ENCODE data around the gene AMBP.

Gene AMBP

GRCh38 chr9:114119242-114120191, 41.4 kb upstream of the AMBP start:
- no peak for DNase-seq
- H3K36me3 ChIP-seq (replicated peaks) = no peaks in the 10 kb centered on the region
- no peak overlapping the region for H3K27ac ChIP-seq
- TF ChIP-seq CTCF (IDR thresholded peaks at IDR 0.05; ENCODE audit: low read depth, low read length, missing control alignments) = no peak
- H3K27me3 ChIP-seq (replicated peaks) = peaks cover 26% of the 10 kb centered on the region
- no peak overlapping the region for H3K4me3 ChIP-seq (ENCODE audit: low read depth, low read length)
- in situ Hi-C loops (cut with HindIII; ENCODE audit: low pct_ligation_motif_present, low sequenced_read_pairs) = no loop called here

- DNase-seq = no peak
Measured at GRCh38 chr9:114117996-114118830, 40.1 kb upstream of the AMBP start.

GRCh38 chr9:114117614-114117995, 39.5 kb upstream of the AMBP start:
- Histone ChIP-seq H3K36me3 (replicated peaks) (no peaks in the 10 kb centered on the region), H3K27ac (no peak overlapping the region), H3K4me3 (ENCODE audit: low read depth, low read length) (no peak overlapping the region), H3K27me3 (replicated peaks) (peaks cover 26% of the 10 kb centered on the region)
- in situ Hi-C loops (cut with HindIII; ENCODE audit: low pct_ligation_motif_present, low sequenced_read_pairs) = no loop called here
- no peak for TF ChIP-seq CTCF (IDR thresholded peaks at IDR 0.05; ENCODE audit: low read depth, low read length, missing control alignments)
- DNase-seq = no peak

More at GRCh38 chr9:114117996-114118830, 40.1 kb upstream of the AMBP start:
- no peaks in the 10 kb centered on the region for H3K36me3 ChIP-seq (replicated peaks)
- H3K27me3 ChIP-seq (replicated peaks) = peaks cover 26% of the 10 kb centered on the region
- TF ChIP-seq CTCF (IDR thresholded peaks at IDR 0.05; ENCODE audit: low read depth, low read length, missing control alignments) = no peak
- H3K27ac ChIP-seq = no peak overlapping the region
- no peak overlapping the region for H3K4me3 ChIP-seq (ENCODE audit: low read depth, low read length)
- in situ Hi-C loops (cut with HindIII; ENCODE audit: low pct_ligation_motif_present, low sequenced_read_pairs) = no loop called here

GRCh38 chr9:114116126-114116747, 38.1 kb upstream of the AMBP start:
- no peaks in the 10 kb centered on the region for H3K36me3 ChIP-seq (replicated peaks)
- no peak for TF ChIP-seq CTCF (IDR thresholded peaks at IDR 0.05; ENCODE audit: low read depth, low read length, missing control alignments)
- peaks cover 22% of the 10 kb centered on the region for H3K27me3 ChIP-seq (replicated peaks)
- no peak overlapping the region for H3K27ac ChIP-seq
- no peak for DNase-seq
- no peak overlapping the region for H3K4me3 ChIP-seq (ENCODE audit: low read depth, low read length)
- in situ Hi-C loops (cut with HindIII; ENCODE audit: low pct_ligation_motif_present, low sequenced_read_pairs) = no loop called here

- in situ Hi-C loops (cut with HindIII; ENCODE audit: low pct_ligation_motif_present, low sequenced_read_pairs) = no loop called here
- H3K27ac ChIP-seq = no peak overlapping the region
- peaks cover 17% of the 10 kb centered on the region for H3K27me3 ChIP-seq (replicated peaks)
- no peak overlapping the region for H3K4me3 ChIP-seq (ENCODE audit: low read depth, low read length)
- no peak for TF ChIP-seq CTCF (IDR thresholded peaks at IDR 0.05; ENCODE audit: low read depth, low read length, missing control alignments)
- DNase-seq = no peak
- no peaks in the 10 kb centered on the region for H3K36me3 ChIP-seq (replicated peaks)
Measured at GRCh38 chr9:114115654-114116125, 37.6 kb upstream of the AMBP start.

Measured in brain microvascular endothelial cell (primary cell).